HG02870 (cell line): ENCODE data around the gene NUP205.

Source experiments
- ATAC-seq: cut with Tn5 transposase; IDR thresholded peaks from one replicate; pipeline ENCODE4 v1.9.1; 2021; ENCODE audit warnings: mild to moderate bottlenecking, moderate library complexity; ENCODE audit not compliant: unreplicated experiment

The NUP205 gene

DNA sequence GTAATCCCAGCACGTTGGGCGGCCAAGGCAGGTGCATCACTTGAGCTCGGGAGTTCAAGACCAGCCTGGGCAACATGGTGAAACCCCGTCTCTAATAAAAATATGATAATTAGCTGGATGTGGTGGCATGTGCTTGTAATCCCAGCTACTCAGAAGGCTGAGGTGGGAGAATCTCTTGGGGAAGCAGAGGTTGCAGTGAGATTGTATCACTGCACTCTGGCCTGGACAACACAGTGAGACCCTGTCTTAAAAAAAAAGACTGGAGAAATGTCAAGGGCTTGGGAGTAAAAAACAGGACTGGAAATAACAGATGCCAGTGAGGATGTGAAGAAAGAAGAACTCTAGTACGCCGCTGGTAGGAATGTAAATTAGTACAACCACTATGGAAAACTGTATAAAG lies 16.7 kb upstream of the NUP205 start:
- ATAC-seq: no peak

DNA sequence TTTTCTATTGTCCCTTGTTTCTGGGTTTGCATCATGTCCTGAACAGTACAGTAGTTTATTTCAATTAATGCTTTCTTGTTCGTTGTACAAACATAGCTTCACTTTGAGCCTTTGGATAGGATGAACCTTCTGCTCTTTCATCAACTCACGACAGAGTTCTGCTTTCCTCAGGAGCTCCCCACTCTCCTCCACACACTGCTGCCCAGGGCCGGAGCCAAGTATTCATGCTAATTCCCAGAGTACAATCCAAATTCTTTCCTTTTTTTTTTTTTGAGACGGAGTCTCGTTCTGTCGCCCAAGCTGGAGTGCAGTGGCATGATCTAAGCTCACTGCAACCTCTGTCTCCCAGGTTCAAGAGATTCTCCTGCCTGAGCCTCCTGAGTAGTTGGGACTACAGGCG lies 7.5 kb upstream of the NUP205 start:
- ATAC-seq: no peak

DNA sequence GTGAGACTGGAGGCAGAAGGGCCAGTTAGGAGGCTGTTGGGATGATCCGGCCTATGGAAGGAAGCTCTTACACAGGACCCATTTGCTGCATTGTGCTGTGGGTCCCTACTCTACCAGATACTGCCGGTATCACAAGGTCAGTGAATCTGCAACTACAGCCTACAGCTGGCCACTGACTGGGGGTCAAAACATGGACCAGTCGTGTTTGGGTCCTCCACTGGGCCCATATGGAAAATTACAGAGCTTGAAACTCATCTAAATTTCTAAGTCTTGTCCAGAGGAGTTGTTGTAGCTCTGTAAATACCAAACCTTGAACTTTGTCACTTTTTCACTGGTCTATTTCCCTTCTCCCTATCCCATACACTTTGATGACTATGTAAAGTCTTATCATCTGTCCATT lies 5.6 kb upstream of the NUP205 start:
- ATAC-seq: no peak

DNA sequence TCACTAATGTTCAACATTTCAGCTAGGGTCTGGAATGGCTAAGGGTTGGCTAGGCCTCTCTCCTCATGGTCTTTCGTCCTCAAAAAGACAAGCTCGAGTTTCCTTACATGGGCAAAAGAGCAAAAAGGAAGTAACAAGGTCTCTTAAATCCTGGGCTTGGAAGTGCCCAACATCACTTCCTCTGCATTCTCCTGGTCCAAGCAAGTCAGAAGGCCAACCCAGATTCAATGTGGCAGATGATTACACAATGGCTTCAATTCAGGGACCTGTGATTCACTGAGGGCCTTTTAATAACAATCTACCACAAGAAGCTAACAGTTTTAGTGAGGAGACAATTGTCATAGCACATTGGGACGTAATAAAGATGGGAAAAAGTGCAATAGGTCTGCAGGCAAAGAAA lies 4.4 kb upstream of the NUP205 start:
- no peak for ATAC-seq

DNA sequence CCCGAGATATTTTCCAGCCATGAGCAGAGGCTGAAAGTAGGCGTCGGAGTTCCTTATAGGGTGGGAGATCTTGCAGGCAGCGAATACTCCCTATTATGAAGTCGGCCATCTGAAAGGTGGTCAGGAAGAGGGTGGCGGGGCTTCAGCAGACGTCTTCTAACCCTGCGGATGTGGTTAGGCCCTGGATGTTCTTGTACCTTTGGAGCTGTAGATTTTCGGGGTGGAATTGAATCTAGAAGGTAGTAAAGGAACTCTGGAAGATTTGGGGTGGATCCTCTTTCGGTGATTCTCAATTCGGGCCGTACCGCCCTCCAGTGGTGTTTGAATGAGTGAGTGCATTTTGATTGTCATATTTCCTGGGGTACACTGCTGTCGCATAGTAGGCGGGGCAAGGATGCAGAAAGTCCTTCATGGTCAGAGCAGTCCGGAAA lies 635 bp downstream of the NUP205 start:
- peak; percentile 56 for ATAC-seq

DNA sequence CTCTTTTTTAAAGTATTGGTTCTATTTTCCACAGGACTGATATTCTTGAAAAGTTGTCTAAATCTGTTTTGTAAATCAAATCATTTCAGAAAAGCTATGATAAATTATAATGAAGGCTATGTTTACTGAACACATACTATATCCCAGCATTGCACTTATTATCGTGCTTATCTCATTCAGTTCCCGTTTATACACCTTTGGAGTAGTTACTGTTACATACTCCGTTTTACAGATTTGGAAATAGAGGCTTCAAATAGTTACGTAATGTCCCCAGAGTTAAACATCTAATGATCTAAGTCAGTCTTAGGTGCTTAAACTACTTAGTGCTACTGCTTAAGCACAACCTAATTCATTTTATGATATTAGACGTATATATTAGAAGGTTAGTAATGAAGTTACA lies 1.2 kb downstream of the NUP205 start:
- no peak for ATAC-seq

DNA sequence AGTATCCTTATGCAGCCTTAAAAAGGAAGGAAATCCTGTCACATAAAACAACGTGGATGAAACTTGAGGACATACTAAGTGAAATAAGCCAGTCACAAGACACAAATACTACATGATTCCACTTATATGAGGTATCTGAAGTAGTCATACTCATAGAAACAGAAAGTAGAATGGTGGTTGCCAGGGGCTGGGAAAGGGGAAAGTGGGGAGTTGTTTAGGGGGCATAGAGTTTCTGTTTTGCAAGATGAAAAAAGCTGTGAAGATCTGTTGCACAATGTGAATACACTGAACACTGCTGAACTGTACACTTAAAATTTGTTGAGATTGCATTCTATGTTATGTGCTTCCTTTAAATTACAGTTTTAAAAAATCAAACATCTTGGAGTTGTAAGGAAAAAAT lies 2.9 kb downstream of the NUP205 start:
- no peak for ATAC-seq

DNA sequence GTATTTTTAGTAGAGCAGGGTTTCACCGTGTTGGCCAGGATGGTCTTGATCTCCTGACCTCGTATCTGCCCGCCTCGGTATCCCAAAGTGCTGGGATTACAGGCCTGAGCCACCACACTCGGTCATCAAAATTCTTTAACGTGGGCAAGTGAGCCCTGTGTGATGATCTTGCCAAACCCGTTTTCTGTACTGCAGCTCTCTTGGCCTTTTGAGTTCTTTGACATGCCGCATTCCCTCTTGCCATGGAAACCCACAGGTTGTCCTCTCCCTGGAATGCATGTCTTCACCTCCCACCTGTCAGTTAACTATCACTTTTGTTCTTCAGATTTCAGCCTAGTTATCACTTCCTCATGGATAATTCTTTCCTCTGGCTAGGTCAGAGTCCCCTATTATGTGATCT lies 5.0 kb downstream of the NUP205 start:
- ATAC-seq: no peak

DNA sequence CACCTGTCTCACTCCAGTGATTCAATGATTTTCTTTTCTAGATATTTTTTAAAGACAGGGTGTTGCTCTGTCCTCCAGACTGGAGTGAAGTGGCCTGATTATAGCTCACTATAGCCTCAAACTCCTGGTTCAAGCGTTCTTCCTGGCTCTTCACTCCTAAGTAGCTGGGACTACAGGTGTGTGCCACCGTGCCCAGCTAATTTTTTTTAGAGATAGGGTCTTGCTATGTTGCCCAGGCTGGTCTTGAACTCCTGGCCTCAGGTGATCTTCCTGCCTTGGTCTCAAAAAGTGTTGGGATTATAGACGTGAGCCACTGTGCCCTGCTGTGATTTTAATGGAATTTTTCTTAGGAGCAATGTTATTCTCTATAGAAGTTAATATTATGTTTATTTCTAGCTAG lies 14.1 kb downstream of the NUP205 start:
- no peak for ATAC-seq

DNA sequence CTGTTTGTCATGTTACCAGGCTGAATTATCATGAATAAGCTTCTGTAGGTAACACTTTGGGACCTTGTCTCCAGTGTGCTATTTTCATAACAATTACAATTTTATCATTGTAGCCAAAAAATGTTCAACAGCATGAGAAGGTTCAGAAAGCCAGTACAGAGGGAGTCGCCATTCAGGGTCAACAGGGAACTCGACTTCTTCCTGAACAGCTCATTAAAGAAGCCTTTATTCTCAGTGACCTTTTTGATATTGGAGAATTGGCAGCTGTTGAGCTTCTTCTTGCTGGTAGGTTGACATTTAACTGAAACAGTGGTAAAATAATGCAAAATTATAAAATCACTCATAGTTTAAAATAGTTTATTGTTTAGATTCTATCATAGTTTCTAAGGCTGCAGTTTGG lies 15.8 kb downstream of the NUP205 start:
- no peak for ATAC-seq

DNA sequence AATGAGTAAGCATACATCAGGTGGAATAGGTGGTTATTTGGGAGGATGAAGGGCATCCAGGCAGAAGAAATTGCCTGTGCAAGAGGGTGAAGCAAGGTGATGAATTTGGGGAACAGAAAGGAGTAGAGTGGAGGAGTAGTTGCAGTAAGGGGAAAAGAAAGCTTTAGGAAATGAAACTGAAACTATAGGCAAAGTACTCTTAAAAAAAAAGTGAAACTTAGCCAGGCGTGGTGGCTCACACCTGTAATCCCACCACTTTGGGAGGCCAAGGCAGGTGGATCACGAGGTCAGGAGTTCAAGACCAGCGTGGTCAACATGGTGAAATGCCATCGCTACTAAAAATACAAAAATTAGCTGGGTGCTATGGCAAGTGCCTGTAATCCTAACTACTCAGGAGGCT lies 17.6 kb downstream of the NUP205 start:
- ATAC-seq: no peak

DNA sequence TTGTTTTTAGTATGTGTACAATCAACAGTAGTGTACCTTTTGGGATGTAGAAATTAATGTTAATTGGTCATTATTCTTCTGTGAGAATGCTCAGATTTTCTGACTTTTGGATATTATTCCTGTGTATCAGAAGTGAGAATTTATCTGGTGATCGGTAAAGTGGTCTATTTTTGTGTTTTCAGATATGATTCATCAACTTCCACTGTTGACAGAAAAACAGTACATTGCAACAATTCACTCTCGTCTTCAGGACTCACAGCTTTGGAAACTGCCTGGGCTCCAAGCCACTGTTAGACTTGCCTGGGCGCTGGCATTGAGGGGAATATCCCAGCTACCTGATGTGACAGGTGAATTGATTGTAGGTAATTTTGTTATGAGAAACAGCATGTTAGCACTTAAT lies 20.9 kb downstream of the NUP205 start:
- peak; percentile 56 for ATAC-seq

DNA sequence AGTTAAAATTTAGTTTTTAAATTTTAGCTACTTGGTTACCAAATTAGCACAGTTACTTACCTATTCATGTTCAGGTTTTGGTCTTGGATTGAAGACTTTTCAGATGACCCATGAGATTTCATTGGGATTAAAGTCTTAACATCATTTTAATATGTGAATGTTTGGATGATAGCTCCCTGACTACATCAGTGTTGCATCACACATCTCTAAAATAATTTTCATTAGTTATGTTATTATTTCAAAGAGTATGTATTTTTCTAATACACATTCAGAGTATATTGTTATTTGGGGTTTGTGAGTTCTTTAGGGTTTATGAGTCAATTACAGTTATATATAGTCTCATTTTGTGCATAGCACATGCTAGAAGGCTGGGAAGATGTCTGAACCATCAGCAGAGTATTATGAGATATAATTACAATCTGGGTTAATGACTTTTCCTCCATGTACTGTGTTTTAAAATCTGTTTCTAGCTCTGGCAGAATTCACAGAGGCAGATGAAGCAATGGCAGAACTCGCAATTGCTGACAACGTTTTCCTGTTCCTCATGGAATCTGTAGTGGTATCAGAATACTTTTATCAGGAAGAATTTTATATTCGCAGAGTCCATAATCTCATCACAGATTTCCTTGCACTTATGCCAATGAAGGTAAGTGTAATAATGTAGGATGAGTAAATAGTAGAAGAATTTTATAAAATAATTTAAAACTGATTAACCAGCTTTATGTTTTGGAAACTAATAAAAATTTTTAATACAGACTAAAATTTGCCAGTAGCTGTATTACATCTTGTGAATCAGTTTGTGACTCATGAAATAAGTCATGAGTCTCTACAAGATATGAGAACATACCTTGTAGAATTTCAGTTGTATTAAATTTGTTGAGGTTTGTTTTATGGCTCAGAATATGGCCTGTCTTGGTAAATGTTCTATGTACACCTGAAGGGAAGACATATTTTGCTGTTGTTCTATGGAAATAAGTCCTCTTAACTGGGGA lies 26.9 kb downstream of the NUP205 start:
- no peak for ATAC-seq

DNA sequence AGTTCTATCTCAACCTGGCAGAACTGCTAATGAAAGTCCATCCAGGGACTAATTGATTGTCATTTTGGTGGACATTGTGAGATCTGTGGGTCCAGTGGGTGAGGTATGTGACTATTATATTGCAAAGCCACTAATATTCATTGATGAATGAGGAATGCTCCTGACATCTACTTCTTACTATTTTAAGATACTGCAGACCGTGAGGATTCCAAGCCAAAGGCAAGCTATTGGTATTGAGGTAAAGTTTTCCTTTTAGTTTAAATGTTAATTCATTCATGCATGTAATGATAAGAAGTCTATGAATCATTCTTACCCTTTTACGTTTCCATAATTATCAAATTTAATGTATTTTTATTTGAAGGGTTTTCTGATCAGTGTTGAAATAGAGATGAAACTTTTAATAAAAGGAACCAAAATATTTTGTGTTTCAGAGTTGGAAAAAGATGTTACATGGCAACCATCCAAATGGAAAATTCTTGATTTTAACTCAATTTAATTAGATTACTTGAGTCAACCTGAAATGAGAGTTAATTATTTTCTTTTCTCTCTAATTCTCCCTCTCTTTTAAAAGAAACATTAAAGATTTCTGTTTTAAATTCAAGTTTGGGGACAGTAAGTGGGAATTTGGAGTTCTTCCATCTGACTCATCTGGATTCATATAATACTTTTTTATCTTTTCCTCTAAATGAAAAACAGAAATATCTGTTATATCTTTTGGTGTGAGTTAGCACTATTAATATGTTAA lies 39.6 kb downstream of the NUP205 start:
- no peak for ATAC-seq

DNA sequence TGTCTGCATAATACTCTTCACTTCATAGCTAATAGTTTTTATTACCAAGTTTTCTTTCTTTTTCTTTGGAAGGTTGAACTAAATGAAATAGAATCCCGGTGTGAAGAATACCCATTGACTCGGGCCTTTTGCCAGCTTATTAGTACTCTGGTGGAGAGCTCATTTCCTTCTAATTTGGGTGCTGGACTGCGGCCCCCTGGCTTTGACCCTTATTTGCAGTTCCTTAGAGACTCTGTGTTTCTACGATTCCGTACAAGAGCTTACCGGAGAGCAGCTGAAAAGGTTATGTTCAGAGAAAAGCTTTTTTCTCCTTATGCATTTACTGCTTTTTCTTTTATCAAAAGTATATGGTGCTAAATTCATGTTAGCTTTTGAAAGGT lies 40.2 kb downstream of the NUP205 start:
- ATAC-seq: no peak

DNA sequence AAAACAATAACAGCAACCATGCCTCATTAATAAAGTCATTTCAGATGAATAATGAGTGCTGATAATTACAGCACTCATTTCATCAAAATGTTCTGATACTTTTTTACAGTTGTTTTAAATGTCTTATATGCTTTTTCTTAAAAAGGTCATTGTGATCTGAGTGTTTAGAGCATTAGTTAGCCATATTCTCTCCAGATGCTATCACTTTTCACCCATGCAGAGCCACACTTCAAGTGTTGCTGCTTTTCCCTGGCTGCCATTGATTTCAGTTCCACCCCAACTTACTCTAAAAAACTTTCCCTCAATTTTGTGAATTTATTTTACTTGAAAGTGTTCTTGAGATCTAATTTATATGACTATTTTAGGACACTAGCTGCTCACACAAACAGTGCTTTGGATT lies 41.8 kb downstream of the NUP205 start:
- no peak for ATAC-seq

DNA sequence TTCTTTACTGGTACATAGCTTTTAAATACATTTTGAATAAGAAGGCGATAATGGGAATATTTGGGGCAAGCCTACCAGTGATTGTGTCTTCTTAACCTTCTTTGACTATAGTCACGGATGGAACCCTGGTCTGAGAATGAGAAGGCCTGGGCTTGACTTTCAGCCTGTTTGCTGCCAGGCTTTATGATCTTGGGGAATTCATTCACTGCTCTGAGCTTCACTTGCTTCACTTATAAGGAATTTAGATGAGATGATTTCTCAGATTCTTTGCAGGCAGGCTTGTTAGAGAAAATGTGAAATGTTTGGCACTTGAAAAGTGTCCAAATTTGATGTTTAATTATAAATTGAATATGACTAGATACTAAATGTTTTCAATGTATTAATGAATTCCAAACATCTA lies 42.5 kb downstream of the NUP205 start:
- no peak for ATAC-seq

DNA sequence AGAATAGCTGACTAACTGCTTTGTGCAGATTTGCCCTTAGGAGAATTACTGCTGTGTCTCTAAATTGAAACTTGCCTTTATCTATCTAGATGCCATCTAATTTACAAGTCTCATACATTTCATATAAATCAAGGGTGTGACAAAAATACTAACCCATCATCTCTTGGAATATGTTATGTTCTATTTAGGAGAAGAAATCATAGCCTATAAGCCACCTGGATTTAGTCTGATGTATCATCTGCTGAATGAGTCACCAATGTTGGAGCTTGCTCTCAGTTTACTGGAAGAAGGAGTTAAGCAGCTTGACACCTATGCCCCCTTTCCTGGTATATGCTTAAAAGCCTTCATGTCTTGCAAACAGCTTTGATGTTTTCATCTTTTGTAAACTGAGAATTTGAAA lies 43.5 kb downstream of the NUP205 start:
- no peak for ATAC-seq

DNA sequence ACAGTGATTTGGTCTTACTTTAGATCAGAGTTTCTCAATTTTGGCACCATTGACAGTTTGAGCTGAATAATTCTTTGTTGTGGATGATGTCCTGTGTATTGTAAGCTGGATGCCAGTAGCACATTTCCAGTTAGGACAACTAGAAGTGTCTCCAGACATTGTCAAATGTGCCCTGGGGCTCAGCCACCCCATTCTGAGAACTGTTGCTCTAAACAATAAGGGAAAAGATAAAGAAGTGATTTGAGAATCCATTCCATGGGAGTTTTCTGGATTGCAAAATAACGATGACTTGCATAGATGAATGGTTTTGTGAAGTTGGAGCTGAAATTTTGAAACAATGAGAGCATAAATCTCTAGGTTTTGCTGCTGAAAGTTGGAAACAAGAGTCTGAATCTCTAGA lies 44.6 kb downstream of the NUP205 start:
- no peak for ATAC-seq

DNA sequence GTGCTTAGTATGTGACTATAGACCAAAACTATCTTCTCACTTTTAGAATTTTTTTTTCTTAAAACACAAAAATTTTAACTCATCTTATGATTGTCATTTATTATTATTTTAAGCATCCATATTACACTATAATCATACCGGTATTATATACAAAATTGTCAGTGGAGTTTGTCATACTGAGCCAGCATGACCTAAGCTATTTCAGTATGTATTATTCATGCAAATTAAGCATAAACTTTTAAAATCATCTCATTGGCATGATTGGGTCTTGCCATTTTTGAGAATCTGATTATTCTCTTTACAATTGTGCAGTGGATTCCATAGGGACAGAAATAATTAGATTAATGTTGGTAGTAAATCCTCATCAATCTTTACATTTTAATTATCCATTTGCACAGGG lies 58.4 kb downstream of the NUP205 start:
- ATAC-seq: no peak

DNA sequence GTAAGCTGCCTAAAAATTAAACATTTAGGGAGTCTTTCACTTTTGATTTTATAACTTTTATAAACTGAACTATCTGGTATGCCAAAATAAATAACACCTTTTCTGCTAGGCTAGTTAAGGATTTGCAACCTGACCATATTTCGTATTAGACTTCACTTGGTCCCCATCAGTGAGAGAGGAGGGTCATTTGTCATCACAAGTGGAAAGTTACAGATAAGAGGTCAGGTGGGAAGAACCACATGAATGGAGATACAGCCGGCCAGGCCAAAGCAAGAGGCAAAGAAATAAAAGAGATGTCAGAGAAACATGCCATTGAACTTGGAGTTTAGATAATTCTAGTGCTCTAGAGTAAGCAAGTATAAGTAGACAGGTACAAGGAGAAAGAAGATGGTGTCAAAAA lies 60.1 kb downstream of the NUP205 start:
- no peak for ATAC-seq

DNA sequence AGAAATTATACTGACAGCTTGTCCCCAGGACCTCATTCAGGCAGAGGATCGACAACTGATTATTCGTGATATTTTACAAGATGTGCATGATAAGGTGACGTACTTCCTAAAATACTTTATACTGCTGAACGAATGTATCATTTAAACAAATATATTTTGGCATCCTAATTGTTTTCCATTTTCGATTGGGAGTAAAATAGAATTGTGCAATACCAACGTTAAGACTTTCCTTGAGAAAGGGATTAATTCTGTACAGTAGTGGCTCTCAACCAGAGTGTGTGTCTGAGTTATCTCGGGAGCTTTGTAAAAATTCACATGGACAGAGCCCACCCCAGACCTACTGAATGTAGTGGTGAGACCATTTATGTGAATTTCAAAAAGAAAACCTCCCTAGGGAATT lies 60.8 kb downstream of the NUP205 start:
- no peak for ATAC-seq
